Cardiac fibroblast (primary cell): ENCODE results near the gene RAB20.

Experiments used
- DNase-seq, 2 donors: peaks; one replicate each; pipeline versions ENCODE4 v3.0.0 to v3.0.0-alpha.2; 2010; ENCODE audit warnings: low read depth in 2 of 2
- H3K4me3 ChIP-seq, 2 donors: replicated peaks in 1 of 2; 1 replicate in 1 of 2; 2 replicates in 1 of 2; pipeline ENCODE4 v1.5.1; 2011; ENCODE audit warnings: low read depth in 2 of 2, low read length in 2 of 2, mild to moderate bottlenecking in 2 of 2, moderate library complexity in 1 of 2
- TF ChIP-seq, protein P1 (sequence below): IDR thresholded peaks from one replicate; pipeline ENCODE4 v1.5.1; 2011; ENCODE audit warnings: low read depth, mild to moderate bottlenecking, low read length, inconsistent platforms

RAB20 gene

DNA sequence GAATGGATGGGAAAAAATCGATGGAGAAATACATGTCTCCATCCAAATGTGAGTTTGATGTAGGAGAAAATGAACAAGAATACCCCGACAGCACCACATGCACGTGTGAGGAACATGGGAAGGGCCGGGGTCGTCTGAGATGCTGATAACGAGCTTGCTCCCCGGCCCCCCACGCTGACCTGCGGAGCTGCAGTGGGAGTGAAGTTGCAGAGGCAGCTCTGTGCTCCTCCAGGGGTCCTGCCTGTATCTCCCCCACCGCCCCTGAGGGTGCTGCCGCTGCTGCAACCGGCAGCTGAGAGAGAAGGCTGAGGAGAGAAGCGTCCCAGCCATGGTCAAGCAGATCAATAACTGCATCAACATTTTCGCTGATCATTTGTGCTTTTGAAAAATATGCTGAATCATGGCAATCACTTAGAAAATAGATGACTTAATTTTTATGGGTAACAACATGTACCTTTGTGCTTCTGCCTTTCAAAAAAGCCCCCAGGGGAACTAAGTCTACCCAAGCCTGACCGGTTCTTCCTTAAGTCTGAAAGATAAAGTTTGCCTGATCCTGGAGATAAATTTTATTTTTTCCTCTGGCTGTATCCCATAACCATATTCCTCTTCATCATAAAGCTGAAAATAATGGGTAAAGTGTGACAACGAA is 35.6 kb upstream of the RAB20 start:
- H3K4me3 ChIP-seq = no peak overlapping the region
- TF ChIP-seq, protein P1, sequence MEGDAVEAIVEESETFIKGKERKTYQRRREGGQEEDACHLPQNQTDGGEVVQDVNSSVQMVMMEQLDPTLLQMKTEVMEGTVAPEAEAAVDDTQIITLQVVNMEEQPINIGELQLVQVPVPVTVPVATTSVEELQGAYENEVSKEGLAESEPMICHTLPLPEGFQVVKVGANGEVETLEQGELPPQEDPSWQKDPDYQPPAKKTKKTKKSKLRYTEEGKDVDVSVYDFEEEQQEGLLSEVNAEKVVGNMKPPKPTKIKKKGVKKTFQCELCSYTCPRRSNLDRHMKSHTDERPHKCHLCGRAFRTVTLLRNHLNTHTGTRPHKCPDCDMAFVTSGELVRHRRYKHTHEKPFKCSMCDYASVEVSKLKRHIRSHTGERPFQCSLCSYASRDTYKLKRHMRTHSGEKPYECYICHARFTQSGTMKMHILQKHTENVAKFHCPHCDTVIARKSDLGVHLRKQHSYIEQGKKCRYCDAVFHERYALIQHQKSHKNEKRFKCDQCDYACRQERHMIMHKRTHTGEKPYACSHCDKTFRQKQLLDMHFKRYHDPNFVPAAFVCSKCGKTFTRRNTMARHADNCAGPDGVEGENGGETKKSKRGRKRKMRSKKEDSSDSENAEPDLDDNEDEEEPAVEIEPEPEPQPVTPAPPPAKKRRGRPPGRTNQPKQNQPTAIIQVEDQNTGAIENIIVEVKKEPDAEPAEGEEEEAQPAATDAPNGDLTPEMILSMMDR = no peak
- no peak for DNase-seq

DNA sequence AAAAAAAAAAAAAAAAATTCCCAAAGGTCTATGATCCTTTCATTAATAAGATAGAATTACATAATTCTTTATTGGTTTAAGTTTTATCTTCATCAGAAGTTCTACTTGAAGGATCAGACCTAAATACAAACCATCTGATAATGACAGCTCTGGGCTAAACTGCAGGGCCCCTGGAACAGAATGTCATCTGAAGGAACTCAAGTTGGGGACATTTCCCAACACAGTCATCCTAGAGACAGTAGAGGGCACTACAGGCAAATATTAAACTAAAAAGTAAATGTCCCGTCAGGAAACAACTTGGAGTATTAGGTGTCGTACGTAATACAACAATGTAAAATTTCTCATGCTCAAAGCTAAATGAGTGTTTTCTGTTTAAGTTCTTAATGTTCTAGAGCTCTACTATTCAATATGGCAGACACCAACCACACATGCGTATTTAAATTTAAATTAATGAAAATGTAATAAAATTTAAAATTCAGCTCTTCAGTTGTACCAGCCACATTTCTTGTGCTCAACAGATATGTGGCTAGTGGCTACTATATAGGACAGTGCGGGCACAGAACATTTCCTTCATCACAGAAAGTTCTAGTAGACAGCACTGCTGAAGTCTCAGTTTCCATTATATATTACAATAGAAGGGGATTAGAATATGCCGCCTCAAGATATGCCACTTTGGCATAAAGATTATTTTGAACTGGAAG is 32.1 kb upstream of the RAB20 start:
- TF ChIP-seq, protein P1 = peak; percentile 52
- DNase-seq = peak; percentile 73 to 76
- H3K4me3 ChIP-seq = no peak overlapping the region

DNA sequence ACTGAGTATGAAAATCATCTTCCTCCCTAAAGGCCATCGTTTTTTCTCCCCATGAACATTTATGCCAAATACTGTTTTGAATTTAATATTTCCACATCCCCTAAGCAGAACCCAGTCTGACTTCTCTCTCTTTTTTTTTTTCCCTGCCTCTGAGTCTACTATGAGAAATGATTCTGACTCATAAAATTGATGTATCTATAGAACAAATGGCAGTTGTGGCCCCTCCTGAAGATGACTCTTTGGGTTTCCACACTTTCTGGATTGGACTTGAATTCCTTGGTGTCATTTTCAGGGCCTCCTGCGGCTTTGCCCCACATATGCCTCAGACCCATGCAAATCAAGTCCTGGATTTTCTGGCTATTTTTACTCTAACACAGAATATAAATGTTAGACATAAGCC is 31.1 kb upstream of the RAB20 start:
- TF ChIP-seq, protein P1 = no peak
- H3K4me3 ChIP-seq = no peak overlapping the region
- DNase-seq = peak in 1 of 2 donors; percentile 36

DNA sequence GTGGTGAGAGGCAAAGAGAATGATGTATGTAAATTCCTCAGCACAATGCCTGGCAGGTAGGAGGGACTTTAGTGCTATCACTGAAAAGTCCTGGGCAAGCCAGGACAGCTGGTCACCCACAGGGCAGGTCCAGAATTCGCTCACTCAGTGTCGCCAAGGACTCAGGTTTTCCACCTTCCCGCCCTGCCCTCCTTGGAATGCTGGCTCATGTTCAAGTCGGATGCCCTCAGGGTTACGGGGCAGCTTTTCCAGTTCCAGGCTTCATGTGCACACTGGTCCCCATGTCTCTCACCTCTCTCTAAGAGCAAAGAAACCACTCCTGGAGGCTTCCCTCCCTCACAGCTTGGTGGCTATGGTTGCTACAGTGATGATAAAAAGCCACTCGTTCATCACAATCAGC is 29.1 kb upstream of the RAB20 start:
- DNase-seq = no peak

DNA sequence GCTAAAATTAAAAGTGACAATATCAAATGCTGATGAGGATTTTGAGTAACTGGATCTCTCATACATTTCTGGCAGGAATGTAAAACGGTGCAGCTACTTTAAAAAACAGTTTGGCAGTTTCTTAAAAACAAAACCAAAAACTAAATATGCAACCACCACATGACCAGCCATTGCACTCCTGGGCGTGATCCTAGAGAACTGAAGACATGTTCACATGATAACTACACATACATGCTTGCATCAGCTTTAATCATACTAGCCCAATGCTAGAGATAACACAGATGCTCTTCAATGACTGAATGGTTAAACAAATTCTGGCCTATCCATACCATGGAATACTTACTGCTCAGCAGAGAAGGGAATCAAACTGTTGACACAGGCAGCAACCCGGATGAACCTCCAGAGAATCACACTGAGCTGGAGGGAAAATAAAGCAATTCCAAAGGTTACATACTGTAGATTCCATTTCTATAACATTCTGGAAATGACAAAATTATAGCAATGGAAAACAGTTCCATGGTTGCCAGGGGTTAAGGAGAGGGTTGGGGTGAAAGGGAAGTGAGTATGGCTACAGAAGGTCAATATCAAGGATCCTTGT is 28.4 kb upstream of the RAB20 start:
- no peak for DNase-seq
- no peak overlapping the region for H3K4me3 ChIP-seq
- TF ChIP-seq, protein P1 = no peak

More for the DNA sequence above, 29.1 kb upstream of the RAB20 start:
- TF ChIP-seq, protein P1 = no peak
- H3K4me3 ChIP-seq = no peak overlapping the region

DNA sequence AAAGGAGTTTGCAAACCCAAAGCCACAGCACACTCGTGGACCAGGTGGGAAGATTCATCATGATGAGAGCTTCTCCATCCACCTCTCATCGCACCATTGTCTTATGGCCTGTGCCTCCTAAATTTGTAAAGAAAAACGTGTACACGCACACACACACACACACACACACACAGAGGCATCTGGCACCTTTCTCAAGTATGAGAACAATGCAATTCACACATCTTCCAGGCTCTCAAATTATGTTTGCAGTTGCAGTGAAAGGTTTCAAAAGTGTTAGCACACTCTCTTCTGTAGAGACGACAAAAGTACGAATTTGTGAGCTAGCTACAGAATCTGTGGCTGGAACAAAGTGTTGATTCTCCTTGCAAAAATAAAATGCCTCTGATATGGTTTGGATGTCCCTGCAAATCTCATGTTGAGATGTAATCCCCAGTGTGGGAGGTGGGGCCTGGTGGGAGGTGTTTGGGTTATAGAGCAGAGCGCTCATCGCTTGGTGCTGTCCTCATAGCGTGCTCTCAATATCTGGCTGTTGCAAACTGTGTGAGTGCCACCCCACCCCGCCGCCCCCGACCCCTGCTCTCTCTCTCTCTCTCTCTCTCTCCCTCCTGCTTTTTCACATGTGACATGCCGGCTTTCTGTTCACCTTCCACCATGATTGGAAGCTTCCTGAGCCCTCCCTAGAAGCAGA is 21.8 kb upstream of the RAB20 start:
- TF ChIP-seq, protein P1 = no peak
- no peak for DNase-seq
- H3K4me3 ChIP-seq = no peak overlapping the region
